A549 (cell line): ENCODE results near the gene LTV1.

ENCODE experiments used
- CHD4 ChIP-seq: fragments of 200-600 bp; sonication (generic); IDR thresholded peaks from 2 replicates; pipeline ENCODE4 v1.6.1; 2016; ENCODE audit warnings: antibody characterized with exemption, mild to moderate bottlenecking, borderline replicate concordance
- EP300 ChIP-seq, 2 experiments: fragments of >200 bp; sonication (Bioruptor Twin); formaldehyde crosslinking; IDR thresholded peaks; 2 replicates in 1 of 2; 3 replicates in 1 of 2; pipeline ENCODE4 v1.6.1; 2016 to 2017
- JUN ChIP-seq, 2 experiments: fragments of >200 bp; sonication (Bioruptor Twin); formaldehyde crosslinking; IDR thresholded peaks; 2 replicates in 1 of 2; 3 replicates in 1 of 2; pipeline ENCODE4 v1.6.1; 2016 to 2017
- MAX ChIP-seq: IDR thresholded peaks from 2 replicates; pipeline ENCODE4 v1.6.1; 2012
- POLR2A ChIP-seq: IDR thresholded peaks from 2 replicates; pipeline ENCODE4 v1.6.1; 2012; ENCODE audit warnings: mild to moderate bottlenecking, low read length
- RAD21 ChIP-seq, 2 experiments: fragments of >200 bp in 1 of 2; sonication (Bioruptor Twin) in 1 of 2; formaldehyde crosslinking in 1 of 2; IDR thresholded peaks in 1 of 2; conservative IDR thresholded peaks in 1 of 2; 2 replicates in 1 of 2; 3 replicates in 1 of 2; pipeline ENCODE4 v1.6.1; 2012 to 2018; ENCODE audit warnings: inconsistent platforms in 1 of 2
- RFX5 ChIP-seq: fragments of 450-650 bp; IDR thresholded peaks from 2 replicates; pipeline ENCODE4 v1.7.1; 2014; ENCODE audit warnings: antibody characterized with exemption, mild to moderate bottlenecking, moderate library complexity
- TF ChIP-seq, protein P1 (sequence below): fragments of >200 bp; sonication (Bioruptor Twin); formaldehyde crosslinking; IDR thresholded peaks from 3 replicates; pipeline ENCODE4 v1.5.1; 2016

DNA sequence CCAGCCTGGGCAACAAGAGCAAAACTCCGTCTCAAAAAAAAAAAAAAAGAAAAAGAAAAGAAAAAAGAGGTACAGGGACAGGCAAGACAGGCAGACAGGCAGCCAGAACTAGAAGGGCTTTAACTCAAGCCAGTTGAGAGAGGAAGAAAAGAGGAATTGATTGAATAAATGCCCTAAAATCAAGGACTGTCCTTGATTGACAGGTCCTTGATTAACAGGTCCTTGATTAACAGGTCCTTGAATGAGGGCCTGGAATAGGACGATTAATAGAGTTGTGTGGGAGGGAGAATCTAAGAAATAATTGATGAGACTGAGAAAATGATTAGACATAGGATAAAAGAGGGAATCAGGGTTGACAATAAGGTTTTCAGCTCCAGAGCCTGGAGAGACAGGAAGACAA is 57.2 kb downstream of the LTV1 start:
- no peak for TF ChIP-seq EP300 (IDR thresholded peaks at IDR 0.05)
- no peak for TF ChIP-seq MAX
- no peak for TF ChIP-seq POLR2A
- no peak for TF ChIP-seq RFX5
- TF ChIP-seq, protein P1, sequence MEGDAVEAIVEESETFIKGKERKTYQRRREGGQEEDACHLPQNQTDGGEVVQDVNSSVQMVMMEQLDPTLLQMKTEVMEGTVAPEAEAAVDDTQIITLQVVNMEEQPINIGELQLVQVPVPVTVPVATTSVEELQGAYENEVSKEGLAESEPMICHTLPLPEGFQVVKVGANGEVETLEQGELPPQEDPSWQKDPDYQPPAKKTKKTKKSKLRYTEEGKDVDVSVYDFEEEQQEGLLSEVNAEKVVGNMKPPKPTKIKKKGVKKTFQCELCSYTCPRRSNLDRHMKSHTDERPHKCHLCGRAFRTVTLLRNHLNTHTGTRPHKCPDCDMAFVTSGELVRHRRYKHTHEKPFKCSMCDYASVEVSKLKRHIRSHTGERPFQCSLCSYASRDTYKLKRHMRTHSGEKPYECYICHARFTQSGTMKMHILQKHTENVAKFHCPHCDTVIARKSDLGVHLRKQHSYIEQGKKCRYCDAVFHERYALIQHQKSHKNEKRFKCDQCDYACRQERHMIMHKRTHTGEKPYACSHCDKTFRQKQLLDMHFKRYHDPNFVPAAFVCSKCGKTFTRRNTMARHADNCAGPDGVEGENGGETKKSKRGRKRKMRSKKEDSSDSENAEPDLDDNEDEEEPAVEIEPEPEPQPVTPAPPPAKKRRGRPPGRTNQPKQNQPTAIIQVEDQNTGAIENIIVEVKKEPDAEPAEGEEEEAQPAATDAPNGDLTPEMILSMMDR, result no peak
- TF ChIP-seq RAD21 (conservative IDR thresholded peaks at IDR 0.05 in 1 of 2, IDR thresholded peaks at IDR 0.05 in 1 of 2), result no peak
- TF ChIP-seq CHD4, result no peak
- no peak for TF ChIP-seq JUN (IDR thresholded peaks at IDR 0.05)
